ENCODE measurements around the gene MOB3C. TPM values are rescaled to one million over a fixed set of nuclear protein-coding genes. Genes with fewer than 3 reads are reported as not detected.
"Not testable (repeated sequence)": the region's sequence is repeated elsewhere in the genome, so short reads cannot be mapped to it uniquely, and the experiment has no call there.

MOB3C gene
- polyA plus RNA-seq, 1 experiment: 11.6 TPM

DNA sequence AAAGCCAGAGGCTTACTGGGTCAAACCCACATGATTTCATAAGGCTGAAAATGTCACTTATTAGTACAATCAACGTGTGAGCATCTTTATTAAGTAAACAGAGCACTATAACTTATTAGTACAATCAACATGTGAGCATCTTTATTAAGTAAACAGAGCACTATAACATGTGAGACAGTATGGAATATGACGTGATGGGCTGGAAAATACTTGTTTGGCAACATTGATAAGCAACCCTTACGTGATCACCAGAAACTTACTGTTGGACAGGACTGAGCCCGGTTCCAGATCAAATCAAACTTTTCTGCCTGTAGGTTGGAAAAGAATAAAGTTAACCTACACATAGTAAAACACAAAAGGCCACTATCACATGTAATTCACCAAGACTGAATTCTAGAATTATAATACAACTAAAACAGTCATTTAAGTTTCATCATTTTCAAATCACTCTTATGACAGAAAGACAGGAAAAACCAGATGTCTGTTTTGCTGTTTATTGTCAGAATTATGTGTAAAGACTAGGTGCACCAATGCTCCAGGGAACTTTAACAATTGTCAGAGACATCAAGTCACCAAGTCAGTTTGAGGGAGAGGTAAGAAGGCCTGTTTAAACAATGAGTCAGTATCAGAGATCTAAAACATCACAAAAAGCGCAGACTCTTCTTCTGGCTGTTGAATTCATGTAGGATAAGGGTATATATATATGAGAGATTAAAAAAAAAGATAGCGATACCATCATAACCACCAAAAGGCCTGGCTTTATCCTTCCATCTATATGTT, 35.9 kb upstream of the MOB3C start:
- Histone ChIP-seq H3K27me3 (ENCODE audit: control insufficient read depth, insufficient read depth, low read length) (no peaks in the 10 kb centered on the region), H3K36me3 (ENCODE audit: control insufficient read depth, insufficient read depth, low read length) (peaks cover 2% of the 10 kb centered on the region), H3K4me3 (ENCODE audit: low read depth, low read length) (no peak overlapping the region)
- TF ChIP-seq, protein P1, sequence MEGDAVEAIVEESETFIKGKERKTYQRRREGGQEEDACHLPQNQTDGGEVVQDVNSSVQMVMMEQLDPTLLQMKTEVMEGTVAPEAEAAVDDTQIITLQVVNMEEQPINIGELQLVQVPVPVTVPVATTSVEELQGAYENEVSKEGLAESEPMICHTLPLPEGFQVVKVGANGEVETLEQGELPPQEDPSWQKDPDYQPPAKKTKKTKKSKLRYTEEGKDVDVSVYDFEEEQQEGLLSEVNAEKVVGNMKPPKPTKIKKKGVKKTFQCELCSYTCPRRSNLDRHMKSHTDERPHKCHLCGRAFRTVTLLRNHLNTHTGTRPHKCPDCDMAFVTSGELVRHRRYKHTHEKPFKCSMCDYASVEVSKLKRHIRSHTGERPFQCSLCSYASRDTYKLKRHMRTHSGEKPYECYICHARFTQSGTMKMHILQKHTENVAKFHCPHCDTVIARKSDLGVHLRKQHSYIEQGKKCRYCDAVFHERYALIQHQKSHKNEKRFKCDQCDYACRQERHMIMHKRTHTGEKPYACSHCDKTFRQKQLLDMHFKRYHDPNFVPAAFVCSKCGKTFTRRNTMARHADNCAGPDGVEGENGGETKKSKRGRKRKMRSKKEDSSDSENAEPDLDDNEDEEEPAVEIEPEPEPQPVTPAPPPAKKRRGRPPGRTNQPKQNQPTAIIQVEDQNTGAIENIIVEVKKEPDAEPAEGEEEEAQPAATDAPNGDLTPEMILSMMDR (IDR thresholded peaks at IDR 0.05; ENCODE audit: insufficient read depth, low read depth, low read length): no peak
- no peak for DNase-seq (ENCODE audit: low read depth)
- ChIA-PET POLR2A (interaction anchor here (1.0 kb wide), 1 partner anchor 9 kb away, joined by 5 read pairs; no protein-coding TSS in a partner anchor), CTCF (interaction anchor here (1.4 kb wide), 2 partner anchors 14 to 73 kb away, joined by 3 to 4 read pairs; no protein-coding TSS in a partner anchor)

DNA sequence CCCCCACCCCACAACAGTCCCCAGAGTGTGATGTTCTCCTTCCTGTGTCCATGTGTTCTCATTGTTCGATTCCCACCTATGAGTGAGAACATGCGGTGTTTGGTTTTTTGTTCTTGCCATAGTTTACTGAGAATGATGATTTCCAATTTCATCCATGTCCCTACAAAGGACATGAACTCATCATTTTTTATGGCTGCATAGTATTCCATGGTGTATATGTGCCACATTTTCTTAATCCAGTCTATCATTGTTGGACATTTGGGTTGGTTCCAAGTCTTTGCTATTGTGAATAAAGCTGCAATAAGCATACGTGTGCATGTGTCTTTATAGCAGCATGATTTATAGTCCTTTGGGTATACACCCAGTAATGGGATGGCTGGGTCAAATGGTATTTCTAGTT, 34.5 kb upstream of the MOB3C start:
- DNase-seq (ENCODE audit: low read depth); H3K27me3 ChIP-seq (ENCODE audit: control insufficient read depth, insufficient read depth, low read length); POLR2A ChIA-PET; H3K36me3 ChIP-seq (ENCODE audit: control insufficient read depth, insufficient read depth, low read length); H3K4me3 ChIP-seq (ENCODE audit: low read depth, low read length): not testable (repeated sequence)
- CTCF ChIA-PET: interaction anchor here (1.0 kb wide), 1 partner anchor 47 kb away, joined by 3 read pairs; the partner anchor contains the start of gene MKNK1

DNA sequence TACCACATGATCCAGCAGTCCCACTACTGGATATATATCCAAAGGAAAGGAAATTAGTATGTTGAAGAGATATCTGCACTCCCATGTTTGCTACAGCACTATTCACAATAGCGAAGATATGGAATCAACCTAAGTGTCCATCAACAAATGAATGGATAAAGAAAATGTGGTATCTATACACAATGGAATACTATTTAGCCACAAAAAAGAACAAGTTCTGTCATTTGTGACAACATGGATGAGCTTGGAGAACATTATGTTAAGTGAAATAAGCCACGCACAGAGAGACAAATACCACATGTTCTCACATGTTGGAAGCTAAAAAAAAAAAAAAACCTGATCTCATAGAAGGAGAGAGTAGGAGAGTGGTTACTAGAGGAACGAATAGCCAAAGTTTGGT, 33.9 kb upstream of the MOB3C start:
- Histone ChIP-seq H3K27me3 (ENCODE audit: control insufficient read depth, insufficient read depth, low read length) (no peaks in the 10 kb centered on the region), H3K36me3 (ENCODE audit: control insufficient read depth, insufficient read depth, low read length) (peaks cover 2% of the 10 kb centered on the region; the same call in 1 of the 2 replicates), H3K4me3 (ENCODE audit: low read depth, low read length) (no peak overlapping the region)
- DNase-seq (ENCODE audit: low read depth): no peak
- ChIA-PET POLR2A (no interaction called here), CTCF (interaction anchor here (1.0 kb wide), 1 partner anchor 47 kb away, joined by 3 read pairs; the partner anchor contains the start of gene MKNK1)
- TF ChIP-seq, protein P1 (IDR thresholded peaks at IDR 0.05; ENCODE audit: insufficient read depth, low read depth, low read length): no peak

DNA sequence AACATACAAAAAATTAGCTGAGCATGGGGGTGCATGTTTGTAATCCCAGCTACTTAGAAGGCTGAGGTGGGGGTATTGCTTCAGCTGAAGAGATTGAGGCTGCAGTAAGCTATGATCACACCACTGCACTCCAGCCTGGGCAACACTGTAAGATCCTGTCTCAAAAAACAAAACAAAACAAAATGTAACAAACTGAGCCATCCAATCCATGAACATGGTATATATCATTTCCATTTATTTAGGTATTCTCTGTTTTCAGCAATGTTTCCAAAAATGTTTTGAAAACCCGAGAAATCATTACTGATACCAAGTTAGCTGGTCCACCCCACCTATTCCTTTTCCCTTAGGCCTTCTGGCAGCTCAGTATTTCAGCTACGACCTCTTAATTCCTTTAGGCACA, 33.2 kb upstream of the MOB3C start:
- Histone ChIP-seq H3K4me3 (ENCODE audit: low read depth, low read length) (no peak overlapping the region), H3K27me3 (ENCODE audit: control insufficient read depth, insufficient read depth, low read length) (no peaks in the 10 kb centered on the region), H3K36me3 (ENCODE audit: control insufficient read depth, insufficient read depth, low read length) (peaks cover 2% of the 10 kb centered on the region; the same call in 1 of the 2 replicates)
- ChIA-PET POLR2A (no interaction called here), CTCF (interaction anchor here (1.0 kb wide), 1 partner anchor 67 kb away, joined by 3 read pairs; no protein-coding TSS in a partner anchor)
- DNase-seq (ENCODE audit: low read depth): no peak
- TF ChIP-seq, protein P1 (IDR thresholded peaks at IDR 0.05; ENCODE audit: insufficient read depth, low read depth, low read length): no peak

DNA sequence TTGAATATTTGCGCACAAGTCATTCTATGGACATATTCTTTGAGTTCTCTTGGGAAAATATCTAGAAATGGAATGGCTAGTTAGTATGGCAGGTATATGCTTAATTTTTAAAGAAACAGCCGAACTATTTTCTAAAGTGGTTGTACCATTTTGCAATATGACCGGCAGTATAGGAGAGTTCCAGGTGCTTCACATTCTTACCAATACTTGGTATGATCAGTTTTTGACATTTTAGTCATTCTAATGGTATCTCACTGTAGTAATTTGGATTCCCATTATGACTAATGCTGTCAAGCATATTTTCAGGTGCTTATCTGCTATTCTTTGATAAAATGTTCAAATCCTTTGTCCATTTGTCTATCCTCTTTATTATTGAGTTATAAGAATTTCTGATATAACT, 31.0 kb upstream of the MOB3C start:
- Histone ChIP-seq H3K36me3 (ENCODE audit: control insufficient read depth, insufficient read depth, low read length) (peaks cover 2% of the 10 kb centered on the region; the same call in 1 of the 2 replicates), H3K27me3 (ENCODE audit: control insufficient read depth, insufficient read depth, low read length) (no peaks in the 10 kb centered on the region), H3K4me3 (ENCODE audit: low read depth, low read length) (no peak overlapping the region)
- no peak for DNase-seq (ENCODE audit: low read depth)
- POLR2A ChIA-PET: no interaction called here
- CTCF ChIA-PET: interaction anchor here (0.6 to 1.5 kb wide), 2 partner anchors 25 to 33 kb away, joined by 3 to 5 read pairs; no protein-coding TSS in a partner anchor
- TF ChIP-seq, protein P1 (IDR thresholded peaks at IDR 0.05; ENCODE audit: insufficient read depth, low read depth, low read length): no peak

Data from BJ (cell line).